Frontal cortex (tissue), 4 donors: ENCODE data around the gene CNTLN. TPM values are rescaled to one million over a fixed set of nuclear protein-coding genes. Genes with fewer than 3 reads are reported as not detected.
"Not testable (repeated sequence)": the region's sequence is repeated elsewhere in the genome, so short reads cannot be mapped to it uniquely, and the experiment has no call there.

Experiments
- DNase-seq, 2 donors: peaks; one replicate each; pipeline ENCODE4 v3.0.0; 2012; ENCODE audit warnings: low spot score in 2 of 2
- FAIRE-seq: peaks from 2 replicates; lab custom pipeline; 2012; peaks lifted over from hg19 to GRCh38; lab: Jason Lieb, UNC
- total RNA-seq: library from RNA; depleted of rRNA; stranded (reverse); fragments of >200 nt; gene quantifications from one replicate; pipeline ENCODE4 v1.2.3, GENCODE V29; 2014
- donor health status: control.
- donor health status: control.
- donor health status: control.

The CNTLN gene
- total RNA-seq, 1 donor from 2014 or later = 20.0 TPM

DNA sequence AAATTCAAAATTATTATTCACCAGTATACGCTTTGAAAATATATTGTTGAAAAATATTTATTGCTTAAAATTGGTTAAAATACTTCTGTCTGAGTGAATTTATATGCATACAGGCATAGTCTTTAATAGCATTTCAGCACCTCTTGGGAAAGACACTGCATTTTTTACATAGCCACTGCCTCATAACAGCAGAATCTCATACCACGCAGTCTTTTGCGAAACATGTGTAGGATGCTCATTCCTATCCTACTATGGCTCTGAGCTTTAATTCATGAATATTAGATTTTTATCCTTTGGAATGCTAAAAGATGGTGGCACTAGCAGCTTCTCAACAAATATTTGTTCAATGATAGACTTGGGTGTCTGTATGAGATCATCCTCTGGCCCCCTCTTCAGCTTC is 350.1 kb downstream of the CNTLN start:
- FAIRE-seq (no peak), DNase-seq (no peak)

- DNase-seq (no peak), FAIRE-seq (no peak)
These were observed 351.6 kb downstream of the CNTLN start for GRCh38 chr9:17486396-17486795.

DNA sequence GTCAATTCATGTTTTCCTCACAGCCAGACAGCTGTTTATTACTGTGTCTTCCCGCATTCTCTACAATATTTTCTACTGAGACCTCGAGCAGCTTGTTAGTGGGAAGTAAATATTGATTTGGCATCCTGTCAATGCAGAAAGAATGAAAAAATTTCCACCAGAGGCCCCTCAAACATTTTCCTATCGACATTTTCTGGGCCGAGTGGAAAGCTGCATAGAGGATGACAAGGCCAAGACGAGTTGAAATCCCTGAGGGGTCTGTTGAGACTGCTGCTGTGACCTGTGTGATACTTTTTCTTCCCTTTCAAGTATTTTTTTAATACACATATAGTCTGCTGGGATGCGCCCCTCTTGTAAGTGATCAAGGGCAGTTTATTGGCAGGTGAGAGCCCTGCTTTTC is 352.6 kb downstream of the CNTLN start:
- DNase-seq (no peak), FAIRE-seq (no peak)

GRCh38 chr9:17488662-17489061 is 353.8 kb downstream of the CNTLN start:
- DNase-seq (no peak), FAIRE-seq (no peak)

DNA sequence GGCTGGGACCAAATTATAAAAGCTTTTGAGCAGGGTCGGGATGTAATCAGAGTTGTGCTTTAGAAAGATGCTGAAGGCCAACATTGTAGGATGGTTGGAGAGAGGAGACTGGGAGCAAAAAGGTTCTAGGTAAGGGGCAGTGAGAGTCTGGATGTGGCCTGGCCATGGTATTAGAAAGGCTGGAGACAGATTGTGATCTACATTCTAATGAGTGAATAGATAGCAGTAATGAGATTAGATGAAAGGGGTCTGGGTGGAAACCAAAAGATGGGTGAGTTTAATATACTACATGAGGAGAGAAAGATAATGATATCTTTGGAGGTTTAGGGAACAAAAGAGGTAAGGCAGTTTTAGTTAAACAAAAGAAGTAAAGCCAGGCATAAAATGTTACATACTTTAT is 355.3 kb downstream of the CNTLN start:
- DNase-seq (no peak), FAIRE-seq (no peak)

DNA sequence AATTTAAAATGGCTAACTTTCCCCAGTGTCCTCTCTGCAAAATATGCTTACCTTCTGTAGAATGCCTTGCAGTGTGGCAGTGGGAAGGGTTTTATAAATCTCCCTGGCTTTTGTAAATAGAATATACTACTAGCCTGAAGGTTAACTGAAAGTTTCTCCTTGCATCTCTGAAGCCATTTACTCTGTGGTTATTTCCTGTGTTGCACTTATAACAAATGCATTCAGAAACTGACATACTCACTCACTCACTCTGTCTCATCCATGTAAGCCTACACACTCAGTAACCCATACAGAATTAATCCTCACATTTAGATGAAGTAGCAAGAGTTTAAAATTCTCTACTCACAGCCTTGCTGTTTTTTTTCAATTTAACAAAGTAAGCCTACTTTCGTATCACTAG is 356.9 kb downstream of the CNTLN start:
- DNase-seq = no peak
- FAIRE-seq = no peak

DNA sequence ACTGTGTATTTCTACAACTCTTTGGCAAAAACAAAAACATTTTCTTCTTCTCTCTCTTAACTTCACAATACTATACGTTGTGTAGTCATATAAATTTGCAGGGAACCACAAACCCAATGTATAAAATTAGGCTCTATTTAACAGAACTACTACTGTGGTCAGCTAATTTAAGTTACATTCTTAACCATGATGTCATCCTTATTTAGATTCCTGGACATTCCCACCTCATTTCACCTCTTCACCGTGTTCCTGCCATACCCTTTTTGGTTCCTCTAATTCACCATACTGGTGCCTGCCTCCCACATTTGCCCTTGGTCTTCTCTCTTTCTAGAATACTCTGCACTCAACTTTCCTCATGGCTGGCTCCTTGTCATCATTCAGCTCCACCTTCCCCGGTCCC is 368.4 kb downstream of the CNTLN start:
- FAIRE-seq = no peak
- DNase-seq = no peak

DNA sequence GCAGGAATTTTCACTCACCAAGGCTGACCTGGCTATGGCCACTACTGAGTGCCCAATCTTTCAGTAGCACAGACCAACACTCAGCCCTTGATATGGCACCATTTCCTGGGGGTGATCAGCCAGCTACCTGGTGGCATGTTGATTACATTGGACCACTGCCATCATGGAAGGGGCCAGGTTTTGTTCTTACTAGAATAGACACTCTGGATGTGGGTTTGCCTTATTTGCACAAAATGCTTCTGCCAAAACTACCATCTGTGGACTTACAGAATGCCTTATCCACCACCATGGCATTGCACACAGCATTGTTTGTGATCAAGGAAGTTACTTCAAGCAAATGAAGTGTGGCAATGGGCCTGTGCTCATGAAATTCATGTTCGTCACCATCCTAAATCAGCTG is 374.3 kb downstream of the CNTLN start:
- no peak for FAIRE-seq

GRCh38 chr9:17509701-17510100 is 374.9 kb downstream of the CNTLN start:
- no peak for DNase-seq
- FAIRE-seq = no peak

More for the DNA sequence above, 374.3 kb downstream of the CNTLN start:
- DNase-seq = no peak

- no peak for FAIRE-seq
These were observed 384.9 kb downstream of the CNTLN start for GRCh38 chr9:17519761-17520160.

DNA sequence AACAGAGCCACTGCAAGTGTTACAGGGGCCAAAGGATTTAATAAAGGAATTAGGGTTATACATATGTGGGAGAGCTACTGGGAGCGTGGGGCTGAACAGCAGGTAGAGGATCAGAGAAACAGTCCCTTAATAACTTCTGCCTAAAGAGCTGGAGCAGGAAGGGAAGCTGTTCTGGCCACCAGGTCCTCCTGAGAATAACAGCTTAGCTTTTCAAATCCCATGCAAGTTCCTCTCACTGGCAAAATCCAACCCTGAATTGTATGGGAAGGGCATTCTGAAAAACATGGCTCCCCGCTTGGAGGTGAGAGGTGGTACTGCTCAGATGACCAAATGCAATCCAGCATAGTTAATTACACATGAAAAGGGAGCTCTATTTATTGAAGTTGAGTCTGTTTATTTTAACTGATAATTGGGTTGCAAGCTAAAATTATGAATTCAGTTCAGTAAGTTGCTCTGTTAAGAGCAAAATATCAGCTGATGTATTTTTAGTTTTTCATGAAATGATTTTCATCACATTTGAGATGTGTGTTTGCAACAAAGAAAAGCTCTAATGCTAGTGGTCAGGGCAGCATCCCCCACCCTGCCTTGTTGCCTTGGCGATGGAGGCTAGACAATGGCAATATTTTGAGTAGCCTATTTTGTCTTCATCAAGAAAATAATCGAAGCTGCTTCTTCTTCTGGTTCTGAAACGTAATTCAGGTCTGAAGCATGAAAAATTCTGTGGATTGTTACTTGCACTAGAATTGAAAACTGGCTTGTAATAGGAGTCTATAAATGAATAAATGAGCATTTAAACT is 385.6 kb downstream of the CNTLN start:
- FAIRE-seq = no peak
- DNase-seq = no peak

More at GRCh38 chr9:17519761-17520160, 384.9 kb downstream of the CNTLN start:
- no peak for DNase-seq

- DNase-seq (no peak), FAIRE-seq (no peak)
These were observed 386.4 kb downstream of the CNTLN start for GRCh38 chr9:17521100-17521855.

GRCh38 chr9:17526726-17527125 is 391.9 kb downstream of the CNTLN start:
- FAIRE-seq, DNase-seq: not testable (repeated sequence)

GRCh38 chr9:17528859-17529258 is 394.0 kb downstream of the CNTLN start:
- FAIRE-seq = peak; percentile 93
- DNase-seq = no peak

DNA sequence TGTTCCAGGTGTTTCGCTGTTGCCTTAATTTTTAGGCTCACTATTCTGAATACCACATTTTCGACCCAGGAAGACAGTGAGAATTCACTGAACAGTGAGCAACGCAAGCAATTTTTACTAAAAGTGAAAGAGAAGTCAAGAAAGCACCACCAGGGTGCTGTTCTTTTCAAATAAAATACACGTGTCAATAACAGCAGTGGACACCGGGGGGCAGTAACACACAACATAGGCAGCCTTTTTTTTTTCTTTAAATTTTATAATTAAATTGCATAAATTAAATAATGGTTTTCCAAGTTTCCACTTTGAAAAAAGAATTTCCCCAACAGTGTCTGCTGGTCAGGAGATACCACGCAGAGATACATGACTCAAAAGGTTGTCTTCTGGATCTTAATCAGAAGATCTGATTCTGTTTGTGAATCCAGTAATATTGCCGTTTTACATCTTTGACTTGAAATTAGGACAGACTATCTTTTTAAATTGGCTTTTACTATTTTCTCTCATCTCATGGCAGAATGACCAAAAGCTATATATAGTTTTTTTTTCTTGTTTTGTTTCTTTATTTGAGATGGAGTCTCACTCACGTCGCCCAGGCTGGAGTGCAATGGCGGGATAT is 396.9 kb downstream of the CNTLN start:
- FAIRE-seq (peak; percentile 10), DNase-seq (no peak)

DNA sequence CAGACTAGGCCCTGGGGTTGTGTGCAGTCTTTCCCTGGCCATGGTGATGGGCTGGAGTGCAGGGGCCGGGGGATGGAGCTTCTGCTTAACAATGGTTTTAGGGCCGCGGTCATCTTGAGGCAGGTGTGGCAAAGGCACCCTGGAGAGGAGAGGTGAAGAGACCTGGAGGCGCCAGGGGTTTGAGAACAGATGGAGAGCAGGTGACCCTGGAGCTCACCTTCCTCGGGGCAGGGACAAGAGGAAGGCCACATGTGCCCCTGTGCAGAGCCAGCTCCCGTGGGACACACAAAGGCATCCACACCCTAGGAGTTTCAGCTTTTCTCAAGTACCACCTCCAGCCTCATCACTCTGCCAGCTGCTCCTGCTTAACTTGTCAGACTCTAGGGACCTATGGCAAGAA is 397.6 kb downstream of the CNTLN start:
- DNase-seq = no peak
- no peak for FAIRE-seq

GRCh38 chr9:17535176-17535575 is 400.3 kb downstream of the CNTLN start:
- FAIRE-seq (no peak), DNase-seq (no peak)

- DNase-seq (no peak), FAIRE-seq (no peak)
These were observed 401.2 kb downstream of the CNTLN start for GRCh38 chr9:17536027-17536426.

DNA sequence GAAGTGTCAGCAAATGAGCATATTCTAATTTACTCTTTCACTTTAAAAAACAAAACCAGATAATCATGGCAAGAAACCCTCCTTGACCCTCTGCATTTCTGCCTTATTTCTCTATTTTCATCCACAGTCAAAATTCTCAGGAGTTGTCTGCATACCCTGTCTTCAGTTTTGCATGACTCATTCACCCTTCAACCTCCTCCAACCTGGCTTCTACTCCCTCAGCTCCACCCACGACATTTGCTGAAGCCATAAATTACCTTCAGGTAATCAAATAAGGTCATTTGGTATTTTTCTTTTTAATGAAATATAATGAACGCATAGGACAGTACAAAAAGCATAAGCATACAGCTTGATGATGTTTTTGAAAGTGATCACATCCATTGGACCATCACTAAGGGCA is 416.2 kb downstream of the CNTLN start:
- DNase-seq (no peak), FAIRE-seq (no peak)
